Activated naive CD8-positive, alpha-beta T cell treated with anti-CD3 and anti-CD28 coated beads, Interleukin-2, amount 50 U/mL, for 16 hours (primary cell): ENCODE results near the gene PNPLA7.
"Not testable (repeated sequence)": the region's sequence is repeated elsewhere in the genome, so short reads cannot be mapped to it uniquely, and the experiment has no call there.

Source experiments
- DNase-seq: peaks from one replicate; pipeline ENCODE4 v3.0.0-alpha.2; 2020; ENCODE audit warnings: low read depth, low spot score

Gene PNPLA7

DNA sequence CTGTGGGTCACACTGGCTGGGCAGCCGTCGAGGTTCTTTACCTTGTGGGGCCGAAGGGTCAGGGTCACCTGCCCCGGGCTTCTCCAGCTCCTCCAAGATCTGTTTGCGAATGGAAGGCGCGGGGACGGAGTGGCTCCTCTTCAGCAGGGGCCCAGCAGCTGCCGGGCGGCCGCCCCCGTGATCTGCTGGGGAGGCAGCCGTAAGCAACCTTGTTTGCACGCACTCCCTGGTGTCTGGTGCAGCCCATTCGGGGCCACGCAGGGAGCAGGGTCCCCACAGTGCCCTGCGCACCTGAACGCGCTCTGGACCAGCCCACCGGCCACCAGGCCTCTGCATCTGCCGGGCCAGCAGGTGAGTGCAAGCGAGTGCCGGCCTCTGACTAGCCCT is 34.9 kb downstream of the PNPLA7 start:
- DNase-seq: no peak

DNA sequence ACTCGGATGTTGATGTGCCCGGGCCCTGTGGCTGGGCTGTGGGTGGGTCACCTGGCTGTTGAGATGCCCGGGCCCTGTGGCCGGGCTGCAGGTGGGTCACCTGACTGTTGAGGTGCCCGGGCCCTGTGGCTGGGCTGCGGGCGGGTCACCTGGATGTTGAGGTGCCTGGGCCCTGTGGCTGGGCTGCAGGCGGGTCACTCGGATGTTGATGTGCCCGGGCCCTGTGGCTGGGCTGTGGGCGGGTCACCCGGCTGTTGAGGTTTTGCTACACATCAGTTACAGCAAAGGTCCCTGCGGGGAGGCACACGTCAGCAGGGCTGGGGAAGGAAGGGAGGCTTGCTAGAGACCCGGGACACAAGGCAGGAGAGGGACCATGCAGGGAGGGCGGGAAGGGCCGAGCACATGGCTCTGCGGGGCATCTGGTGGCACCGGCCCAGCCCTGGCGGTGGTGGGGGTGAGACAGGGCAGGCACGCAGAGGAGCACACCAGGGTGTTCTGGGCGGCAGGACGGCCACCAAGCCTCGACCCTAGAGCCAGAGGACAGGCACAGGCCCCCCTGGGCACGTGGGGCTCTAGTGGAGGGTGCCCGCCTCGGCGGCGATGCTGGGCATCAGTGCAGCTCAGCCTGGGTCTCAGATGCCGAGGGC is 35.4 kb downstream of the PNPLA7 start:
- no peak for DNase-seq

- not testable (repeated sequence) for DNase-seq
Measured at GRCh38 chr9:137513801-137514570, 36.2 kb downstream of the PNPLA7 start.

GRCh38 chr9:137513136-137513535 is 37.1 kb downstream of the PNPLA7 start:
- not testable (repeated sequence) for DNase-seq

DNA sequence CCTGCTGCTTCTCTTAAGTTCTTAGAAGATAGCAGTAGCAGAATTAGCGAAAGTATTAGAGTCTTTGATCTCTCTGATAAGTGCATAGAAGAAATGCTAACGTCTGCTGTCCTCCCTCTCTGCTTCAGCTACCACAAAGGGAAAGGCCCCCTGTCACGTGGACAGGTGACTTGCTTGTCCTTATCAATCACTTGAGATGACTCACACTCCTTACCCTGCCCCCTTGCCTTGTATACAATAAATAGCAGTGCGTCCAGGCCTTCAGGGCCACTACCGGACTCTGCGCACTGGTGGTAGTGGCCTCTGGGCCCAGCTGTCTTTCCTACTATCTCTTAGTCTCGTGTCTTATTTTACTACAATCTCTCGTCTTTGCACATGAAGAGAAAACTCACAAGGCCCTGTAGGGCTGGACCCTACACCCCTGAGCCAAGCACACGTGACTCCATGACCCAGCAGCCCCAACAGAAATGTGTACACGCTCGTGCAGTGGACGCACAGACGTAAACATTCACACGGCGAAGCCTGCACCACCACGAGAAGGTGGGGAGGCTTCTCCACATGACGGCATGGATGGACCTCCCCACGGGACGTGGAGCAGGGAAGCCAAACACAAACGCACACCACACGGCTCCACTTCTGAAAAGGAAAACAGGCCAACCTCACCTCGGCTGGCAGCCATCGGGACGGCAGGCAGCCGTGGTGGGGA is 38.3 kb downstream of the PNPLA7 start:
- DNase-seq: no peak

- not testable (repeated sequence) for DNase-seq
Measured at GRCh38 chr9:137511126-137511525, 39.1 kb downstream of the PNPLA7 start.

GRCh38 chr9:137509198-137509597 is 41.0 kb downstream of the PNPLA7 start:
- DNase-seq: no peak

DNA sequence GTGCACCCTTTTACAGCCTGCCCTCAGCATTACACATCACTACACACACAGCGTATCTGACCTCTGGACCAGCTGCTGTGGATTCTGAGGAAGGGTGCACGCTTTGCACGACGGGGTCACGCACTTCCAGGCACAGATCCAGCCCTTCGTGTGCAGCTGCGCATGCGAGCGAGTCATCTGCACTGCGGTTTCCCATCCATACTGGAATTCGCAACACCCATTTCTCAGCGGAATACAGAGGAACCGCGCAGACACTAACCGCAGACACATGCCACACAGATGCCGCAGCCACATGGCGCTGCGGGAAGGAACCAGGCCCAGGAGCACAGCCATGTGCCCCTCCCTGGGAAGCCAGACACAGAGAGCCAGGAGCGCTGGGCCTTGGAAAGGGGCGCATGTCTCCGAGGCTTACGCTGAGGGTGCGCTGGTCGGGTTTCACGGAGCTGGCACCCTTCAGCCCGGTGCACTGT is 43.5 kb downstream of the PNPLA7 start:
- no peak for DNase-seq

GRCh38 chr9:137506274-137506673 is 43.9 kb downstream of the PNPLA7 start:
- no peak for DNase-seq

- no peak for DNase-seq
Measured at GRCh38 chr9:137505421-137506140, 44.6 kb downstream of the PNPLA7 start.

- no peak for DNase-seq
Measured at GRCh38 chr9:137504432-137504777, 45.8 kb downstream of the PNPLA7 start.

GRCh38 chr9:137502008-137502911 is 47.9 kb downstream of the PNPLA7 start:
- DNase-seq: no peak

GRCh38 chr9:137501457-137501856 is 48.7 kb downstream of the PNPLA7 start:
- DNase-seq: no peak

DNA sequence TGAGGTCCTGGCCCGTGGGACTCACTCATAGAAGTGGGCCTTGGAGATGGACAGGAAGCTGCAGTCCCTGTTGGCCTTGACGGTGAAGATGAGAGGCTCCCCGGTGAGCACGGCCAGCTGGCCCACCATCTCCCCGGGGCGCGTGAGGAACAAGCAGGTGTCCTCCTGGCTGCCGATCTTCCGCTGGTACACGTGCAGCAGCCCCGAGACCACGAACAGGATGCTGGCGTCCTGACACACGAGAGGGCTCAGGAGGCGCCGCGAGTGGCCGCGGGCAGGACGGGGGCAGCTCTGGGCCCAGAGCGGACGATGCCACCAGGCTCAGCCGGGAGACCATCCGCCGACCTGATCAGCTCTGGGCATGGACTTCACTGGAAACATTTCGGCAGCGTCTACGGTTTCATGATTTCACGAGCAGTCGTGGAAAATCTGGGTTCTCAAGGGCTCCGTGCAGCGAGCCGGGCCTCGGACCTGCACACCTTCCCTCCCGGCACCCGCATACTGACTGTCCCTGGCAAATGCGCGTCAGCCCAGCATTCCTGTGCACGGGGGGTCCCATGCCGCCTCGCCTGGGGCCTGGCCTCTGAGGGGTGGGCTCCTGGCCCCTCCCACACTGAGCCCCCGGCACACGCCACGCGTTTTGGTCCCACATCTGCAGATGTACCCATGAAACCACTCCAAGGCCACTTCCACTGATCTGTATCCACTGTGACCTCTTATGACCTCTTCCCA is 49.4 kb downstream of the PNPLA7 start:
- DNase-seq: no peak

- no peak for DNase-seq
Measured at GRCh38 chr9:137499858-137500661, 50.1 kb downstream of the PNPLA7 start.

- DNase-seq: no peak
Measured at GRCh38 chr9:137499416-137499815, 50.8 kb downstream of the PNPLA7 start.

GRCh38 chr9:137498720-137499150 is 51.5 kb downstream of the PNPLA7 start:
- DNase-seq: no peak

DNA sequence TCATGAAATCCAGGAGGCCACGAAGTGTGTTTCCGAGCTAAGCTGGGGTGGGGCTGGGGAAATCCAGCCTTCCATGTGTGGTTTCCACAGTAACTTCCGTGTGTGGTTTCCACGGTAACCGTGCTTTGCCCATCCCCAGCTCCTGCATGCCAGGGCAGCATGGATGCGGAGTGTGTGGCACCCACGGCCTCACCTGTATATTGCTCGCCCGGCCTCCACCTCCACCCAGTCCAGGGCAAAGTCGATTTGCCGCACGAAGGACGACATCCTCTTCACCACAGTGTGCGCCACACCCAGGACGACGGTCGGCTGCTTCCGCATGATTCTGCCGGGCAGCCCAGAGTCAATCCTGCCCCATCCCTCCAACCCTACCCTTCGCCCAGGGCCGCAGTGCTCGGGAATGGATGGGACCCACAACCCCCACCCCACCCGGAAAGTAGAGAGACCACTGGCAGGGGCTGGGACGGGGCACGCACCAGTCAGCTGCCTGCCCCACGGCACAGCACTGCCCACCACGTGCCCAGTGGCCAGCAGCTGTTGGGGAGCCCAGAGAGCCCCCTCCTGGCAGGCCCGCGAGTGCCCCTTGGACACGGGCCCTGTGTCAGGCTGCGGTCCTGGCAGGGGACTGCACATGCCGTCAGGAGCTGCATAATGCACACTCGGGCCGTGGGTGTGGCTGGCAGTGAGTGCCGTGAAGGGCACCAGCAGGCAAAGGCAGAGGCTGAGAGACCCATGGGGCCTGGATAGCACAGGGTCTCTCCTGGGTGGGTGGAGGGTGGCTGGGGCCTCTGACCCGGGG is 52.1 kb downstream of the PNPLA7 start:
- no peak for DNase-seq
